Measurements from ENCODE around the gene GUCY2C.

GRCh38 chr12:14695715-14696141 lies 671 bp downstream of the GUCY2C start:
- TF ChIP-seq ZNF274 (IDR thresholded peaks at IDR 0.05; ENCODE audit: low read depth, low read length) (no peak), SUZ12 (IDR thresholded peaks at IDR 0.05; ENCODE audit: extremely low read depth, insufficient read depth, insufficient read length) (no peak), YY1 (IDR thresholded peaks at IDR 0.05; ENCODE audit: insufficient read depth, insufficient read length) (no peak)
